Endodermal cell (in vitro differentiated cells): Measurements from ENCODE around the gene PRRG3. TPM values are rescaled to one million over a fixed set of nuclear protein-coding genes. Genes with fewer than 3 reads are reported as not detected.

Experiments
- DNase-seq: peaks from one replicate; pipeline ENCODE4 v3.0.0-alpha.2; 2017
- H3K27ac ChIP-seq: 2 replicates; pipeline ENCODE4 v1.5.1; 2013; ENCODE audit warnings: mild to moderate bottlenecking, low read depth, low read length, moderate library complexity
- H3K27me3 ChIP-seq: 2 replicates; pipeline ENCODE4 v1.6.1; 2013; ENCODE audit warnings: mild to moderate bottlenecking, low read length, moderate library complexity; ENCODE audit not compliant: insufficient read depth, control insufficient read depth, poor library complexity, severe bottlenecking
- H3K36me3 ChIP-seq: 2 replicates; pipeline ENCODE4 v1.7.0; 2013; ENCODE audit warnings: mild to moderate bottlenecking, low read length, moderate library complexity; ENCODE audit not compliant: control insufficient read depth, insufficient read depth
- H3K4me1 ChIP-seq: one replicate; pipeline ENCODE4 v1.7.0; 2013; ENCODE audit warnings: low read length; ENCODE audit not compliant: control insufficient read depth, insufficient read depth
- H3K4me3 ChIP-seq: 2 replicates; pipeline ENCODE4 v1.5.1; 2013; ENCODE audit warnings: mild to moderate bottlenecking, low read length, moderate library complexity
- H3K9ac ChIP-seq: 2 replicates; pipeline ENCODE4 v1.6.1; 2013; ENCODE audit warnings: mild to moderate bottlenecking, low read length, moderate library complexity; ENCODE audit not compliant: poor library complexity, severe bottlenecking; ENCODE audit errors: extremely low read depth
- H3K9me3 ChIP-seq: 2 replicates; pipeline ENCODE4 v1.6.1; 2013; ENCODE audit warnings: mild to moderate bottlenecking, low read length, moderate library complexity; ENCODE audit not compliant: control insufficient read depth
- H3K27ac Mint-ChIP-seq: 2 replicates; pipeline ENCODE4 v1.8.0; 2020; ENCODE audit warnings: mixed read lengths
- H3K27me3 Mint-ChIP-seq: 2 replicates; pipeline ENCODE4 v1.8.0; 2021; ENCODE audit warnings: mild to moderate bottlenecking, mixed read lengths; ENCODE audit not compliant: insufficient read depth
- H3K36me3 Mint-ChIP-seq: 2 replicates; pipeline ENCODE4 v1.8.0; 2020; ENCODE audit warnings: low read depth, mixed read lengths
- H3K4me1 Mint-ChIP-seq: 2 replicates; pipeline ENCODE4 v1.8.0; 2020; ENCODE audit warnings: mixed read lengths
- H3K4me3 Mint-ChIP-seq: 2 replicates; pipeline ENCODE4 v1.8.0; 2020; ENCODE audit warnings: mild to moderate bottlenecking, moderate library complexity, mixed read lengths
- H3K9me3 Mint-ChIP-seq: 2 replicates; pipeline ENCODE4 v1.8.0; 2020; ENCODE audit warnings: mild to moderate bottlenecking, mixed read lengths
- WGBS, 2 experiments: methylation state at CpG; one replicate each; pipeline versions ENCODE4 v1.1.5 to v1.1.7; 2013; ENCODE audit warnings: missing lambda C conversion rate in 2 of 2, mixed read lengths in 1 of 2; ENCODE audit not compliant: insufficient coverage in 1 of 2, insufficient read length in 1 of 2; 5-methylcytosine and 5-hydroxymethylcytosine counted together
- total RNA-seq, 2 donors: library from RNA; stranded (reverse); fragmentation: NEBNext Ultra II Directional in 1 of 2; extraction: Animal tissue kit (Norgen Biotek cat#: 25700) in 1 of 2; gene quantifications; 2 replicates in 1 of 2; 3 replicates in 1 of 2; pipeline ENCODE4 v1.2.1, GENCODE V29; 2021
- TF ChIP-seq, protein P1 (sequence below): fragments of 200-600 bp; sonication (generic); conservative IDR thresholded peaks from 2 replicates; pipeline ENCODE4 v1.5.0; 2021; ENCODE audit warnings: antibody characterized with exemption, mild to moderate bottlenecking

Gene PRRG3
- total RNA-seq, 2 donors from 2014 or later = 4.8 to 11.4 TPM

DNA sequence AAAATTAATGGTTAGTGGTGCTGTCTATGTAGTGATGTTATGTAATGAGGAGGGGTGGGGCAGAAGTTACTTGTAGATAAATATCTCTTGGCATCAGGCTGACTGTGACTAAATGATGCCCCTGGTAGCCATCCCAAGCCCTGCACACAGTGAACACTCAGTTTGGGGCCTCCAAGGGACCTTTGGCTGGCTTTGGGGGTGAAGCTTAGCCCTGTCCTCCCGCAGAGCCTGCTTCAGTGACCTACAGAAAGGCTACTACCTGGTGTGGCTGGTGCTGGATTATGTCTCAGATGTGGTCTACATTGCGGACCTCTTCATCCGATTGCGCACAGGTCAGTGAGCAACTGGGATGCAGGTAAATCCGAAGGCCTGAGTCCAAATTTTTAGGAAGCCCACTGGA is 47.1 kb downstream of the PRRG3 start:
- H3K9me3 Mint-ChIP-seq = peaks cover 82% of the 10 kb centered on the region

DNA sequence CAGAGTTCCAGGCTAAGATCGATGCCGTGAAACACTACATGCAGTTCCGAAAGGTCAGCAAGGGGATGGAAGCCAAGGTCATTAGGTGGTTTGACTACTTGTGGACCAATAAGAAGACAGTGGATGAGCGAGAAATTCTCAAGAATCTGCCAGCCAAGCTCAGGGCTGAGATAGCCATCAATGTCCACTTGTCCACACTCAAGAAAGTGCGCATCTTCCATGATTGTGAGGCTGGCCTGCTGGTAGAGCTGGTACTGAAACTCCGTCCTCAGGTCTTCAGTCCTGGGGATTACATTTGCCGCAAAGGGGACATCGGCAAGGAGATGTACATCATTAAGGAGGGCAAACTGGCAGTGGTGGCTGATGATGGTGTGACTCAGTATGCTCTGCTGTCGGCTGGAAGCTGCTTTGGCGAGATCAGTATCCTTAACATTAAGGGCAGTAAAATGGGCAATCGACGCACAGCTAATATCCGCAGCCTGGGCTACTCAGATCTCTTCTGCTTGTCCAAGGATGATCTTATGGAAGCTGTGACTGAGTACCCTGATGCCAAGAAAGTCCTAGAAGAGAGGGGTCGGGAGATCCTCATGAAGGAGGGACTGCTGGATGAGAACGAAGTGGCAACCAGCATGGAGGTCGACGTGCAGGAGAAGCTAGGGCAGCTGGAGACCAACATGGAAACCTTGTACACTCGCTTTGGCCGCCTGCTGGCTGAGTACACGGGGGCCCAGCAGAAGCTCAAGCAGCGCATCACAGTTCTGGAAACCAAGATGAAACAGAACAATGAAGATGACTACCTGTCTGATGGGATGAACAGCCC is 48.6 kb downstream of the PRRG3 start:
- no peaks in the 10 kb centered on the region for H3K4me1 ChIP-seq
- 90 to 94% methylated on average over 11 to 21 of the region's 21 CpGs for WGBS, 2 experiments
- Mint-ChIP-seq H3K36me3 (no peaks in the 10 kb centered on the region), H3K4me3 (no peak overlapping the region), H3K27me3 (no peaks in the 10 kb centered on the region), H3K27ac (no peak overlapping the region), H3K4me1 (no peaks in the 10 kb centered on the region), H3K9me3 (peaks cover 73% of the 10 kb centered on the region)
- H3K4me3 ChIP-seq = no peak overlapping the region
- H3K36me3 ChIP-seq = no peaks in the 10 kb centered on the region
- H3K27ac ChIP-seq = no peak overlapping the region
- DNase-seq = no peak
- H3K9ac ChIP-seq = no peak overlapping the region
- TF ChIP-seq, protein P1, sequence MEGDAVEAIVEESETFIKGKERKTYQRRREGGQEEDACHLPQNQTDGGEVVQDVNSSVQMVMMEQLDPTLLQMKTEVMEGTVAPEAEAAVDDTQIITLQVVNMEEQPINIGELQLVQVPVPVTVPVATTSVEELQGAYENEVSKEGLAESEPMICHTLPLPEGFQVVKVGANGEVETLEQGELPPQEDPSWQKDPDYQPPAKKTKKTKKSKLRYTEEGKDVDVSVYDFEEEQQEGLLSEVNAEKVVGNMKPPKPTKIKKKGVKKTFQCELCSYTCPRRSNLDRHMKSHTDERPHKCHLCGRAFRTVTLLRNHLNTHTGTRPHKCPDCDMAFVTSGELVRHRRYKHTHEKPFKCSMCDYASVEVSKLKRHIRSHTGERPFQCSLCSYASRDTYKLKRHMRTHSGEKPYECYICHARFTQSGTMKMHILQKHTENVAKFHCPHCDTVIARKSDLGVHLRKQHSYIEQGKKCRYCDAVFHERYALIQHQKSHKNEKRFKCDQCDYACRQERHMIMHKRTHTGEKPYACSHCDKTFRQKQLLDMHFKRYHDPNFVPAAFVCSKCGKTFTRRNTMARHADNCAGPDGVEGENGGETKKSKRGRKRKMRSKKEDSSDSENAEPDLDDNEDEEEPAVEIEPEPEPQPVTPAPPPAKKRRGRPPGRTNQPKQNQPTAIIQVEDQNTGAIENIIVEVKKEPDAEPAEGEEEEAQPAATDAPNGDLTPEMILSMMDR = no peak
- no peaks in the 10 kb centered on the region for H3K9me3 ChIP-seq
- no peaks in the 10 kb centered on the region for H3K27me3 ChIP-seq

More for the DNA sequence above, 47.1 kb downstream of the PRRG3 start:
- DNase-seq = no peak
- H3K27me3 ChIP-seq = no peaks in the 10 kb centered on the region
- no peaks in the 10 kb centered on the region for H3K4me1 Mint-ChIP-seq
- no peak overlapping the region for H3K9ac ChIP-seq
- WGBS, 2 experiments = 90 to 100% methylated on average over 3 to 5 of the region's 5 CpGs
- no peak overlapping the region for H3K4me3 Mint-ChIP-seq
- no peaks in the 10 kb centered on the region for H3K4me1 ChIP-seq
- no peaks in the 10 kb centered on the region for H3K36me3 Mint-ChIP-seq
- no peak overlapping the region for H3K4me3 ChIP-seq
- H3K27ac ChIP-seq = no peak overlapping the region
- no peaks in the 10 kb centered on the region for H3K9me3 ChIP-seq
- H3K27ac Mint-ChIP-seq = no peak overlapping the region
- no peaks in the 10 kb centered on the region for H3K36me3 ChIP-seq
- H3K27me3 Mint-ChIP-seq = no peaks in the 10 kb centered on the region
- TF ChIP-seq, protein P1 = no peak

DNA sequence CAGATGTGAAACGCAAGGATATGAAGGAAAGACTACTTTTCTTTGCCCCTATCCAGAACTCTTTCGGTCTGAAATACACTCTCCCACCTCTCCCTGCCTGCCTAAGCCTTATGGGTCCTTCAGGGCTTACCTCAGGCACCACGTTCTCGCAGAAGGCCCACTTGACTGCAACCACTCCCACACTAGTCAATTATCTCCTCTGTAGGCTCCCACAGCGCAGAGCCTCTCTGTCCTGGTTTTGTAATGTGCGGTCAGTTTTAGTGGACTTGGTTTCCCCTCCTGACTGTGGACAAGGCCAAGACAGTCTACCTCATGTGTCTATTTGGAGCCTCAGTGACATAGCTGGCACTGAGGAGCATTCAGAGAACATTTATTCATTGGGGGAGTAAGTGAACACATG is 50.4 kb downstream of the PRRG3 start:
- Mint-ChIP-seq H3K4me1 (peaks cover 2% of the 10 kb centered on the region), H3K27me3 (no peaks in the 10 kb centered on the region), H3K9me3 (peaks cover 66% of the 10 kb centered on the region), H3K36me3 (no peaks in the 10 kb centered on the region), H3K27ac (no peak overlapping the region), H3K4me3 (no peak overlapping the region)
- DNase-seq = no peak
- Histone ChIP-seq H3K4me3 (no peak overlapping the region), H3K27ac (no peak overlapping the region), H3K9me3 (no peaks in the 10 kb centered on the region), H3K27me3 (no peaks in the 10 kb centered on the region), H3K36me3 (no peaks in the 10 kb centered on the region), H3K4me1 (no peaks in the 10 kb centered on the region), H3K9ac (no peak overlapping the region)
- TF ChIP-seq, protein P1 = no peak
- WGBS, 2 experiments = 94% methylated on average over 6 of the region's 6 CpGs; no CpG with 5 or more reads in 1 of the 2 experiments
